GM18519 (cell line): ENCODE results near the gene CAPN5.
A peak's percentile ranks its signal among the peaks of the same experiment; 100 is the strongest.
"Not testable (repeated sequence)": the region's sequence is repeated elsewhere in the genome, so short reads cannot be mapped to it uniquely, and the experiment has no call there.

Source experiments
- ATAC-seq: cut with Tn5 transposase; IDR thresholded peaks from one replicate; pipeline ENCODE4 v1.9.1; 2021; ENCODE audit warnings: mild to moderate bottlenecking, moderate library complexity; ENCODE audit not compliant: unreplicated experiment, low FRiP score

The CAPN5 gene

GRCh38 chr11:77066229-77067042 is at the start of gene CAPN5:
CAPN5 (plus strand) TSS chr11:77066971; CDS start chr11:77084887, 17,916 bp downstream.
- peak; percentile 78 for ATAC-seq

GRCh38 chr11:77018396-77018924 is 48.3 kb upstream of the CAPN5 start:
- not testable (repeated sequence) for ATAC-seq

- no peak for ATAC-seq
Measured at GRCh38 chr11:77019976-77020595, 46.7 kb upstream of the CAPN5 start.

- ATAC-seq, result no peak
Measured at GRCh38 chr11:77020734-77021133, 46.0 kb upstream of the CAPN5 start.

GRCh38 chr11:77024745-77025144 is 42.0 kb upstream of the CAPN5 start:
- ATAC-seq, result no peak

GRCh38 chr11:77026221-77026620 is 40.5 kb upstream of the CAPN5 start:
- ATAC-seq, result no peak

GRCh38 chr11:77026743-77027142 is 40.0 kb upstream of the CAPN5 start:
- ATAC-seq, result no peak

- no peak for ATAC-seq
Measured at GRCh38 chr11:77027275-77027674, 39.5 kb upstream of the CAPN5 start.

GRCh38 chr11:77029829-77030228 is 36.9 kb upstream of the CAPN5 start:
- no peak for ATAC-seq

- no peak for ATAC-seq
Measured at GRCh38 chr11:77030834-77031414, 35.8 kb upstream of the CAPN5 start.

GRCh38 chr11:77031599-77031998 is 35.2 kb upstream of the CAPN5 start:
- no peak for ATAC-seq

- no peak for ATAC-seq
Measured at GRCh38 chr11:77035039-77035438, 31.7 kb upstream of the CAPN5 start.

- no peak for ATAC-seq
Measured at GRCh38 chr11:77035580-77035979, 31.2 kb upstream of the CAPN5 start.

GRCh38 chr11:77036398-77036797 is 30.4 kb upstream of the CAPN5 start:
- ATAC-seq, result no peak

GRCh38 chr11:77037057-77037456 is 29.7 kb upstream of the CAPN5 start:
- ATAC-seq, result no peak

GRCh38 chr11:77038029-77038824 is 28.5 kb upstream of the CAPN5 start:
- no peak for ATAC-seq

GRCh38 chr11:77038825-77039326 is 27.9 kb upstream of the CAPN5 start:
- no peak for ATAC-seq

- ATAC-seq, result no peak
Measured at GRCh38 chr11:77039491-77040400, 27.0 kb upstream of the CAPN5 start.

GRCh38 chr11:77040401-77040777 is 26.4 kb upstream of the CAPN5 start:
- ATAC-seq, result no peak
